Measurements from ENCODE around the gene EMC9.

Gene EMC9

DNA sequence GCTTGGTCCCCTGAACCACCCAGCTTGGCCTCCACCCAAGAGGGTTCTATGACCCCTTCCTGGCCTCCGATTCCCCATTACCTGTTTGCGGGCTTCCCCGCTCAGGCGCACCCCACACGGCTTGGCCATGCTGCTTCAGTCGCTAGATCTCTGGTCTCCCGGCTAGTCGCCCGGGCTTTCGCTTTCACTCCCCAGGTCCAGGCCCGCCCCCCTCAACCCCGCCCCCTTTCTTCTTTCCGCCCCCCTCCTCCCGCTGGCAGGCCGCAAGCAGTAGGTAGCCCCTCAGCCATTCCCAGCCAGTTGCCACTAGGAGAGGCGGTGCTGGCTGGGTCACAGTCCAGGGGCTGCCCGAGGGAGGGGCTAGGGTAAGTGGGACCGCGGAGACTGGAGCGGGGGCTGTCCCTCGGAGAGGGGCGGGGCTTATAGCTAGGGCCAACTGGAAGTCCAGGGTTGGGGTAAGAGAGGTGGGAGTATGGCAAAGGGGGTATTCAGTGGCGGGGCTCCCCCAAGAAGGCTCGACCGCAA, 5.1 kb upstream of the EMC9 start, which contains the start of gene PSME2:
TSS of gene PSME2 (minus strand) at position 158 of the 525 bp plus-strand sequence. CDS start at position 129, 29 bp downstream.
- peak; percentile 74 for DNase-seq
- peak within 1 kb of the TSS; percentile 87 for H3K4me3 ChIP-seq (ENCODE audit: low read length)
- peak within 1 kb of the TSS; percentile 81 for H3K4me2 ChIP-seq (ENCODE audit: low read depth, low read length)
- TF ChIP-seq EZH2phosphoT487 (IDR thresholded peaks at IDR 0.05; ENCODE audit: low read length) (no peak), EZH2 (optimal IDR thresholded peaks at IDR 0.05; ENCODE audit: low read depth, low read length) (no peak)
- TF ChIP-seq, protein P1, sequence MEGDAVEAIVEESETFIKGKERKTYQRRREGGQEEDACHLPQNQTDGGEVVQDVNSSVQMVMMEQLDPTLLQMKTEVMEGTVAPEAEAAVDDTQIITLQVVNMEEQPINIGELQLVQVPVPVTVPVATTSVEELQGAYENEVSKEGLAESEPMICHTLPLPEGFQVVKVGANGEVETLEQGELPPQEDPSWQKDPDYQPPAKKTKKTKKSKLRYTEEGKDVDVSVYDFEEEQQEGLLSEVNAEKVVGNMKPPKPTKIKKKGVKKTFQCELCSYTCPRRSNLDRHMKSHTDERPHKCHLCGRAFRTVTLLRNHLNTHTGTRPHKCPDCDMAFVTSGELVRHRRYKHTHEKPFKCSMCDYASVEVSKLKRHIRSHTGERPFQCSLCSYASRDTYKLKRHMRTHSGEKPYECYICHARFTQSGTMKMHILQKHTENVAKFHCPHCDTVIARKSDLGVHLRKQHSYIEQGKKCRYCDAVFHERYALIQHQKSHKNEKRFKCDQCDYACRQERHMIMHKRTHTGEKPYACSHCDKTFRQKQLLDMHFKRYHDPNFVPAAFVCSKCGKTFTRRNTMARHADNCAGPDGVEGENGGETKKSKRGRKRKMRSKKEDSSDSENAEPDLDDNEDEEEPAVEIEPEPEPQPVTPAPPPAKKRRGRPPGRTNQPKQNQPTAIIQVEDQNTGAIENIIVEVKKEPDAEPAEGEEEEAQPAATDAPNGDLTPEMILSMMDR (IDR thresholded peaks at IDR 0.05; ENCODE audit: low read length): no peak
- no peaks in the 10 kb centered on the region for H3K9me3 ChIP-seq (replicated peaks; ENCODE audit: insufficient read depth, low read length)
- H2AFZ ChIP-seq (ENCODE audit: low read length): peak within 1 kb of the TSS; percentile 65
- H3K9ac ChIP-seq (ENCODE audit: low read length): peak within 1 kb of the TSS; percentile 84
- H3K9me2 ChIP-seq (replicated peaks; ENCODE audit: insufficient read depth, low read length): no peaks in the 10 kb centered on the region
- no peaks in the 10 kb centered on the region for H3K36me3 ChIP-seq (replicated peaks; ENCODE audit: insufficient read depth, low read length)
- no peaks in the 10 kb centered on the region for H4K20me1 ChIP-seq (ENCODE audit: insufficient read depth, low read length)
- peaks cover 10% of the 10 kb centered on the region for H3F3A ChIP-seq (ENCODE audit: insufficient read depth, low read length)
- peaks cover 11% of the 10 kb centered on the region for H3K4me1 ChIP-seq (ENCODE audit: low read length)
- no peaks in the 10 kb centered on the region for H3K27me3 ChIP-seq (replicated peaks; ENCODE audit: insufficient read depth, low read length)
- peak within 1 kb of the TSS; percentile 76; the same call in 1 of the 2 replicates for H3K27ac ChIP-seq (ENCODE audit: low read length)
- H3K79me2 ChIP-seq (ENCODE audit: low read length): peaks cover 47% of the 10 kb centered on the region

DNA sequence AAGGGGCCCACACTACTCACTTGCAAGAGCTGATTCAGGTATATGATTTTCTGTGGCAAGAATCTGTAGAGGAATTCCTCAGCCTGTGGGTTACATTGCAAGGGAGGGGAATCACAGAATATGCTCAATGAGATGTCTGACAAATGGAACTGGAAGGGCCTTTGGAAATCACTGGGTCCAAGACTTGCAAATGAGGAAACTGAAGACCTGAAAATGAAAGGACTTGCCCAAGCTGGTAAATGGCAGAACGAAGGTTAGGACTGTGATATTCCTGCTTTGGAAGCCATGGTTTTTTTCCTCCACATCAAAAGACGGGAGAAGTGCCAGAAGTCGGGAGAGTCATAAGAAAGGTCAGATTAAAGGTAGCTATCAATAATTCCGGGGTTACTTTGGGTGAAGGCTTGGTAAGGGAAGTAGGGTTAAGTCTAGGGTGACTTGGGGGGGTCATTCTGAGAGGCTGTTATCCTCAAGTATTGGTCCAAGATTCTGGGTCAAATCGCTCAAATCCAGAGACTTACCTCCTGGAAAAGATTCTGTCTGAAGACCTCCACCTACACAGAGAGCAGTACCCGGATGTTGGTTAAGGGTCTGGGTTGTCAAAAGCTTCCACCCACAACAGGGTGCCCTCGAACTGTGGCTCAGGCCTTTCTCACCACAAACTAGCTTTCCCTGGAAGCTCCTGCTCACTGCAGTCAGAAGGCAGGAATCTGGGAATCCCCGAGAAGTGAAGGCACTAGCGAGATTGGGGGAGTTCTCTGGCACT, 4.5 kb upstream of the EMC9 start:
- H2AFZ ChIP-seq (ENCODE audit: low read length): no peak overlapping the region
- peak overlapping the region; percentile 84 for H3K9ac ChIP-seq (ENCODE audit: low read length)
- H3K4me3 ChIP-seq (ENCODE audit: low read length): peak overlapping the region; percentile 87
- H4K20me1 ChIP-seq (ENCODE audit: insufficient read depth, low read length): no peaks in the 10 kb centered on the region
- H3K27ac ChIP-seq (ENCODE audit: low read length): peak overlapping the region; percentile 63; the same call in 1 of the 2 replicates
- H3K9me3 ChIP-seq (replicated peaks; ENCODE audit: insufficient read depth, low read length): no peaks in the 10 kb centered on the region
- H3K4me1 ChIP-seq (ENCODE audit: low read length): peaks cover 11% of the 10 kb centered on the region
- H3K36me3 ChIP-seq (replicated peaks; ENCODE audit: insufficient read depth, low read length): no peaks in the 10 kb centered on the region
- H3K4me2 ChIP-seq (ENCODE audit: low read depth, low read length): peak overlapping the region; percentile 81
- H3K79me2 ChIP-seq (ENCODE audit: low read length): peaks cover 47% of the 10 kb centered on the region
- no peak for DNase-seq
- H3K9me2 ChIP-seq (replicated peaks; ENCODE audit: insufficient read depth, low read length): no peaks in the 10 kb centered on the region
- no peaks in the 10 kb centered on the region for H3K27me3 ChIP-seq (replicated peaks; ENCODE audit: insufficient read depth, low read length)
- H3F3A ChIP-seq (ENCODE audit: insufficient read depth, low read length): peaks cover 10% of the 10 kb centered on the region
- TF ChIP-seq EZH2 (optimal IDR thresholded peaks at IDR 0.05; ENCODE audit: low read depth, low read length): no peak

DNA sequence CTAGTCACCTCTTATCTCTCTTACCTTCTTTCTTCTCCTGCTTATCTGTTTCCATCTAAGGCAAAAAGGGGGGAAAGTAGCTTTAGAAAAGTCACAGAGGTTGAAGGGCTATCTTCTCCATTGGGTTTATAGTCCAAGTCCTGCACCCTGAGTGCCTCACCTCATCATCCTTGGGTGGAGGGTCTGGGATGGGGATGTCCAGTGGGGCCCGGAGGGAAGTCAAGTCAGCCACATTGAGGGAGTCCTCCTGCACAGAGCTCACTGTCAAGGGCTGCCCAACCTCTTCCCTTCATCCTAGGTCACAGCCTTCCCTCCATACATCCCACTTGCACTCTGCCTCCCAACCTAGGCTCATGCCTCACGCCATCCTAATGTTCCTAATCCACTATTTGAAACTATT, 3.8 kb upstream of the EMC9 start:
- DNase-seq: no peak
- peak overlapping the region; percentile 84; the same call in 1 of the 2 replicates for H3K9ac ChIP-seq (ENCODE audit: low read length)
- peaks cover 10% of the 10 kb centered on the region for H3F3A ChIP-seq (ENCODE audit: insufficient read depth, low read length)
- peaks cover 11% of the 10 kb centered on the region for H3K4me1 ChIP-seq (ENCODE audit: low read length)
- H3K4me3 ChIP-seq (ENCODE audit: low read length): peak overlapping the region; percentile 87
- H2AFZ ChIP-seq (ENCODE audit: low read length): no peak overlapping the region
- H3K4me2 ChIP-seq (ENCODE audit: low read depth, low read length): peak overlapping the region; percentile 81
- H3K79me2 ChIP-seq (ENCODE audit: low read length): peaks cover 52% of the 10 kb centered on the region
- no peaks in the 10 kb centered on the region for H3K27me3 ChIP-seq (replicated peaks; ENCODE audit: insufficient read depth, low read length)
- H3K9me2 ChIP-seq (replicated peaks; ENCODE audit: insufficient read depth, low read length): no peaks in the 10 kb centered on the region
- H3K36me3 ChIP-seq (replicated peaks; ENCODE audit: insufficient read depth, low read length): no peaks in the 10 kb centered on the region
- H4K20me1 ChIP-seq (ENCODE audit: insufficient read depth, low read length): no peaks in the 10 kb centered on the region
- no peak overlapping the region for H3K27ac ChIP-seq (ENCODE audit: low read length)
- no peaks in the 10 kb centered on the region for H3K9me3 ChIP-seq (replicated peaks; ENCODE audit: insufficient read depth, low read length)
- TF ChIP-seq EZH2phosphoT487 (IDR thresholded peaks at IDR 0.05; ENCODE audit: low read length) (no peak), EZH2 (optimal IDR thresholded peaks at IDR 0.05; ENCODE audit: low read depth, low read length) (no peak)
- TF ChIP-seq, protein P1 (IDR thresholded peaks at IDR 0.05; ENCODE audit: low read length): no peak
